Measurements from ENCODE around the gene DDX49. TPM values are rescaled to one million over a fixed set of nuclear protein-coding genes. Genes with fewer than 3 reads are reported as not detected.

The DDX49 gene
- total and polyA plus RNA-seq, 2 of the 4 experiments (the other 2 are of a cell fraction) = 50.9 to 52.1 TPM

- no peak overlapping the region for H3K18ac ChIP-seq (ENCODE audit: low read depth, low read length)
- no peak overlapping the region for H3K23ac ChIP-seq (ENCODE audit: low read depth, low read length)
- H2BK15ac ChIP-seq (ENCODE audit: low read depth, low read length) = no peak overlapping the region
- H3K4me3 ChIP-seq (ENCODE audit: insufficient read depth, low read depth, low read length) = no peak overlapping the region
- H3K4ac ChIP-seq (ENCODE audit: low read depth, low read length) = no peak overlapping the region
- H3K56ac ChIP-seq (ENCODE audit: extremely low read depth, insufficient read depth, low read length) = no peak overlapping the region
- no peak overlapping the region for H3K27ac ChIP-seq (ENCODE audit: insufficient read depth, low read length)
- no peak for TF ChIP-seq MAZ (IDR thresholded peaks at IDR 0.05; ENCODE audit: borderline replicate concordance, low read depth, low read length)
- ATAC-seq (ENCODE audit: low read depth) = no peak
- no peak overlapping the region for H4K91ac ChIP-seq (ENCODE audit: insufficient read depth, low read depth, low read length)
- CTCF ChIA-PET = interaction anchor here (0.6 kb wide), 1 partner anchor 69 kb away, joined by 6 read pairs; no protein-coding TSS in a partner anchor
- dilution Hi-C loops (cut with HindIII; ENCODE audit: low sequenced_read_pairs, unreplicated experiment) = no loop called here
- H3K9ac ChIP-seq (ENCODE audit: low read depth, low read length) = no peak overlapping the region
- no peak overlapping the region for H3K4me2 ChIP-seq (ENCODE audit: low read depth, low read length)
- H3K27me3 ChIP-seq (ENCODE audit: control insufficient read depth, insufficient read depth, low read length) = no peaks in the 10 kb centered on the region
- no peak overlapping the region for H3K14ac ChIP-seq (replicated peaks; ENCODE audit: low read depth, low read length)
- H3K9me3 ChIP-seq (ENCODE audit: control insufficient read depth, insufficient read depth, low read length) = no peaks in the 10 kb centered on the region
- POLR2A ChIA-PET (ENCODE audit: unreplicated experiment) = no interaction called here
- DNase-seq = no peak
- H2BK120ac ChIP-seq (ENCODE audit: low read depth, low read length) = no peak overlapping the region
- no peak overlapping the region for H2BK5ac ChIP-seq (ENCODE audit: low read depth, low read length, poor library complexity, severe bottlenecking)
- H3K36me3 ChIP-seq (ENCODE audit: control insufficient read depth, insufficient read depth, low read length) = peaks cover 70% of the 10 kb centered on the region
- H3K4me1 ChIP-seq (ENCODE audit: control insufficient read depth, insufficient read depth, low read length) = no peaks in the 10 kb centered on the region
- H3K9me1 ChIP-seq (ENCODE audit: insufficient read depth, low read length) = no peaks in the 10 kb centered on the region; the same call in 1 of the 2 replicates
- intact Hi-C loops (cut with micrococcal nuclease) = no loop called here
- H2AK5ac ChIP-seq (ENCODE audit: low read depth, low read length) = no peak overlapping the region
- H4K20me1 ChIP-seq (ENCODE audit: insufficient read depth, low read length) = peaks cover 37% of the 10 kb centered on the region
- no peak overlapping the region for H4K5ac ChIP-seq (ENCODE audit: low read depth, low read length)
- H3K79me1 ChIP-seq (ENCODE audit: low read depth in 1 of 2, low read length in 2 of 2) = peaks cover 13 to 32% of the 10 kb centered on the region in 2 experiments
- H2AFZ ChIP-seq (replicated peaks; ENCODE audit: low read length, poor library complexity) = no peak overlapping the region
- in situ Hi-C loops (cut with MboI; ENCODE audit: low sequenced_read_pairs) = no loop called here
- no TSS peak for BruUV-seq (replicated peaks)
- H2AK9ac ChIP-seq (replicated peaks; ENCODE audit: low read depth, low read length, poor library complexity) = peak overlapping the region; percentile 55
- no peak overlapping the region for H2BK20ac ChIP-seq (ENCODE audit: low read depth, low read length)
- 73% methylated on average over 2 of the region's 25 CpGs; no CpG with 5 or more reads in 1 of the 2 experiments for WGBS, 2 experiments (ENCODE audit: extremely low coverage in 2 of 2, insufficient read length in 1 of 2)
- no peak overlapping the region for H4K8ac ChIP-seq (ENCODE audit: low read depth in 2 of 2, low read length in 2 of 2)
These were observed 9.8 kb downstream of the DDX49 start for GRCh38 chr19:18929311-18929710.
